H9 (cell line): ENCODE measurements around the gene KCNMA1. TPM values are rescaled to one million over a fixed set of nuclear protein-coding genes. Genes with fewer than 3 reads are reported as not detected.

ENCODE experiments used
- DNase-seq: peaks from one replicate; pipeline ENCODE4 v3.0.0-alpha.2; 2017
- H2AFZ ChIP-seq: one replicate; pipeline ENCODE4 v1.6.1; 2013; ENCODE audit warnings: mild to moderate bottlenecking, low read length, control low read depth, moderate library complexity
- H2AK5ac ChIP-seq: 2 replicates; pipeline ENCODE4 v1.6.1; 2013; ENCODE audit warnings: low read length, control low read depth, mixed read lengths; ENCODE audit not compliant: insufficient read length
- H2BK120ac ChIP-seq: one replicate; pipeline ENCODE4 v1.6.1; 2013; ENCODE audit warnings: low read depth, mild to moderate bottlenecking, low read length, control low read depth, inconsistent platforms; ENCODE audit not compliant: poor library complexity, severe bottlenecking
- H2BK12ac ChIP-seq: 2 replicates; pipeline ENCODE4 v1.6.1; 2013; ENCODE audit warnings: low read length, control low read depth, mixed read lengths, low read depth; ENCODE audit not compliant: insufficient read length
- H2BK15ac ChIP-seq: 2 replicates; pipeline ENCODE4 v1.6.1; 2013; ENCODE audit warnings: low read depth, low read length, control low read depth
- H2BK20ac ChIP-seq: one replicate; pipeline ENCODE4 v1.6.1; 2013; ENCODE audit warnings: low read depth, mild to moderate bottlenecking, low read length, control low read depth, inconsistent platforms; ENCODE audit not compliant: poor library complexity, severe bottlenecking
- H2BK5ac ChIP-seq: 2 replicates; pipeline ENCODE4 v1.6.1; 2013; ENCODE audit warnings: low read length, control low read depth, mixed read lengths; ENCODE audit not compliant: insufficient read length
- H3K14ac ChIP-seq: 2 replicates; pipeline ENCODE4 v1.6.1; 2013; ENCODE audit warnings: low read length, control low read depth; ENCODE audit not compliant: insufficient read depth
- H3K18ac ChIP-seq: 2 replicates; pipeline ENCODE4 v1.6.1; 2013; ENCODE audit warnings: low read depth, mild to moderate bottlenecking, mixed read lengths, low read length, control low read depth; ENCODE audit not compliant: insufficient read length
- H3K23ac ChIP-seq: 2 replicates; pipeline ENCODE4 v1.6.1; 2013; ENCODE audit warnings: low read length, control low read depth, mixed read lengths, low read depth; ENCODE audit not compliant: insufficient read length
- H3K23me2 ChIP-seq: 2 replicates; pipeline ENCODE4 v1.6.1; 2013; ENCODE audit warnings: low read depth, mild to moderate bottlenecking, mixed read lengths, low read length, control low read depth; ENCODE audit not compliant: insufficient read length, poor library complexity, severe bottlenecking
- H3K27ac ChIP-seq: 2 replicates; pipeline ENCODE4 v1.5.1; 2013; ENCODE audit warnings: low read length, control low read depth, mixed read lengths, low read depth; ENCODE audit not compliant: insufficient read length
- H3K27me3 ChIP-seq: 2 replicates; pipeline ENCODE4 v1.6.1; 2013; ENCODE audit warnings: low read length, control low read depth, inconsistent platforms; ENCODE audit not compliant: insufficient read depth
- H3K4ac ChIP-seq: 2 replicates; pipeline ENCODE4 v1.6.1; 2013; ENCODE audit warnings: low read depth, mild to moderate bottlenecking, control low read depth, inconsistent platforms, low read length, moderate library complexity
- H3K4me1 ChIP-seq: 2 replicates; pipeline ENCODE4 v1.6.1; 2013; ENCODE audit warnings: low read length, control low read depth, inconsistent platforms; ENCODE audit not compliant: insufficient read depth
- H3K4me2 ChIP-seq: 2 replicates; pipeline ENCODE4 v1.6.1; 2013; ENCODE audit warnings: low read length, control low read depth, mixed read lengths; ENCODE audit not compliant: insufficient read length, insufficient read depth
- H3K56ac ChIP-seq: 2 replicates; pipeline ENCODE4 v1.6.1; 2013; ENCODE audit warnings: low read depth, mild to moderate bottlenecking, mixed read lengths, low read length, control low read depth; ENCODE audit not compliant: insufficient read length
- H3K79me1 ChIP-seq: 2 replicates; pipeline ENCODE4 v1.6.1; 2013; ENCODE audit warnings: low read depth, mild to moderate bottlenecking, moderate library complexity, low read length, control low read depth, inconsistent platforms; ENCODE audit not compliant: insufficient read depth, poor library complexity, severe bottlenecking
- H3K79me2 ChIP-seq: 2 replicates; pipeline ENCODE4 v1.6.1; 2013; ENCODE audit warnings: low read length, control low read depth, inconsistent platforms; ENCODE audit not compliant: insufficient read depth
- H3K9ac ChIP-seq: 2 replicates; pipeline ENCODE4 v1.6.1; 2013; ENCODE audit warnings: low read length, control low read depth, mixed read lengths; ENCODE audit not compliant: insufficient read length; ENCODE audit errors: extremely low read depth
- H3K9me3 ChIP-seq: one replicate; pipeline ENCODE4 v1.6.1; 2013; ENCODE audit warnings: low read depth, low read length, inconsistent platforms; ENCODE audit not compliant: control insufficient read depth
- H3T11ph ChIP-seq: one replicate; pipeline ENCODE4 v1.6.1; 2013; ENCODE audit warnings: mild to moderate bottlenecking, low read length, control low read depth, inconsistent platforms
- H4K20me1 ChIP-seq: one replicate; pipeline ENCODE4 v1.6.1; 2013; ENCODE audit not compliant: control insufficient read depth, insufficient read length, insufficient read depth
- H4K5ac ChIP-seq: 2 replicates; pipeline ENCODE4 v1.6.1; 2013; ENCODE audit warnings: low read depth, mild to moderate bottlenecking, mixed read lengths, low read length, control low read depth; ENCODE audit not compliant: insufficient read length
- H4K8ac ChIP-seq: replicated peaks from 2 replicates; pipeline ENCODE4 v1.6.1; 2013; ENCODE audit warnings: low read length, control low read depth, mixed read lengths, low read depth; ENCODE audit not compliant: insufficient read length
- H4K91ac ChIP-seq: 2 replicates; pipeline ENCODE4 v1.6.1; 2013; ENCODE audit warnings: low read depth, mild to moderate bottlenecking, moderate library complexity, mixed read lengths, low read length, control low read depth; ENCODE audit not compliant: insufficient read length
- H3K27ac Mint-ChIP-seq, 3 experiments: 2 replicates in 2 of 3; 3 replicates in 1 of 3; pipeline ENCODE4 v1.8.0; 2020 to 2021; ENCODE audit warnings: mixed read lengths in 3 of 3, mild to moderate bottlenecking in 1 of 3, moderate library complexity in 1 of 3
- H3K27me3 Mint-ChIP-seq: 2 replicates; pipeline ENCODE4 v1.8.0; 2021; ENCODE audit warnings: low read depth, mild to moderate bottlenecking, moderate library complexity, mixed read lengths
- H3K36me3 Mint-ChIP-seq, 3 experiments: 2 replicates in 2 of 3; 3 replicates in 1 of 3; pipeline ENCODE4 v1.8.0; 2020 to 2021; ENCODE audit warnings: low read depth in 3 of 3, mixed read lengths in 3 of 3; ENCODE audit not compliant: insufficient read depth in 1 of 3
- H3K4me1 Mint-ChIP-seq, 2 experiments: 2 replicates each; pipeline ENCODE4 v1.8.0; 2020; ENCODE audit warnings: mixed read lengths in 2 of 2
- H3K4me3 Mint-ChIP-seq, 2 experiments: 2 replicates in 1 of 2; 3 replicates in 1 of 2; pipeline ENCODE4 v1.8.0; 2020 to 2021; ENCODE audit warnings: mild to moderate bottlenecking in 2 of 2, mixed read lengths in 2 of 2, moderate library complexity in 1 of 2
- H3K9me3 Mint-ChIP-seq, 2 experiments: 2 replicates in 1 of 2; 3 replicates in 1 of 2; pipeline ENCODE4 v1.8.0; 2020; ENCODE audit warnings: mild to moderate bottlenecking in 2 of 2, mixed read lengths in 2 of 2, moderate library complexity in 1 of 2
- WGBS: extraction: QIAGEN DNeasy Blood & Tissue Kit; methylation state at CpG from one replicate; pipeline ENCODE4 v1.1.7; 2013; ENCODE audit warnings: missing lambda C conversion rate, low lambda C conversion rate, mixed read lengths; ENCODE audit not compliant: insufficient read length; ENCODE audit errors: extremely low coverage; 5-methylcytosine and 5-hydroxymethylcytosine counted together
- total RNA-seq: library from RNA; stranded (reverse); gene quantifications from 2 replicates; pipeline ENCODE4 v1.2.1, GENCODE V29; 2021
- TF ChIP-seq, protein P1 (sequence below): fragments of 200-600 bp; sonication (generic); conservative IDR thresholded peaks from 3 replicates; pipeline ENCODE4 v1.8.0; 2021; ENCODE audit warnings: antibody characterized with exemption, mild to moderate bottlenecking

The KCNMA1 gene
- total RNA-seq, 1 experiment from 2014 or later = 2.0 TPM

DNA sequence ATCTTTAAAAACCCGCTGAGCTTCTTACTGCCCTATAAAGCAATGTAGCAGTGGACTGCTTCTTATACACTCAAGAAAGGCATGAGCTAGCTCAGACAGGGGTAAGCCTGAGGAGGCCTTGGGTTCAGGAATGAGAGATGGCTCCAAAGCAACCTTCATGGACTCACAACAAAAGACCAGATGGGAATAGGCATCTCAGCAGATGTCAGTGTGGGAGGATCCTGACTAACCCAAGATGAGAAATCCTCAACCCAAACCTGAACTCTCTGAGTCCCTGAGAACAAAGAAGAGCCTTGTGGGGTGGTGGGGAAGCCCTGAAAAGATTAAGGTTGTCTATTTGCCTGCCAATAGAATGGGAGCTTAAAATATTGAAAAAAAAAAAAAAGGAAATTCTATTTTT is 807.4 kb downstream of the KCNMA1 start:
- no peaks in the 10 kb centered on the region for H3K36me3 Mint-ChIP-seq
- no peak overlapping the region for H3K4me3 Mint-ChIP-seq
- H3K27ac Mint-ChIP-seq = no peak overlapping the region
- no peaks in the 10 kb centered on the region for H3K23me2 ChIP-seq
- TF ChIP-seq, protein P1, sequence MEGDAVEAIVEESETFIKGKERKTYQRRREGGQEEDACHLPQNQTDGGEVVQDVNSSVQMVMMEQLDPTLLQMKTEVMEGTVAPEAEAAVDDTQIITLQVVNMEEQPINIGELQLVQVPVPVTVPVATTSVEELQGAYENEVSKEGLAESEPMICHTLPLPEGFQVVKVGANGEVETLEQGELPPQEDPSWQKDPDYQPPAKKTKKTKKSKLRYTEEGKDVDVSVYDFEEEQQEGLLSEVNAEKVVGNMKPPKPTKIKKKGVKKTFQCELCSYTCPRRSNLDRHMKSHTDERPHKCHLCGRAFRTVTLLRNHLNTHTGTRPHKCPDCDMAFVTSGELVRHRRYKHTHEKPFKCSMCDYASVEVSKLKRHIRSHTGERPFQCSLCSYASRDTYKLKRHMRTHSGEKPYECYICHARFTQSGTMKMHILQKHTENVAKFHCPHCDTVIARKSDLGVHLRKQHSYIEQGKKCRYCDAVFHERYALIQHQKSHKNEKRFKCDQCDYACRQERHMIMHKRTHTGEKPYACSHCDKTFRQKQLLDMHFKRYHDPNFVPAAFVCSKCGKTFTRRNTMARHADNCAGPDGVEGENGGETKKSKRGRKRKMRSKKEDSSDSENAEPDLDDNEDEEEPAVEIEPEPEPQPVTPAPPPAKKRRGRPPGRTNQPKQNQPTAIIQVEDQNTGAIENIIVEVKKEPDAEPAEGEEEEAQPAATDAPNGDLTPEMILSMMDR = no peak
- no peak overlapping the region for H3K4ac ChIP-seq
- DNase-seq = no peak
- no peaks in the 10 kb centered on the region for H3K9me3 ChIP-seq
- H3K27me3 ChIP-seq = no peaks in the 10 kb centered on the region
- H3K27ac ChIP-seq = no peak overlapping the region
- no peak overlapping the region for H3K14ac ChIP-seq
- no peak overlapping the region for H2BK120ac ChIP-seq
- H3K18ac ChIP-seq = no peak overlapping the region
- H3T11ph ChIP-seq = no peak overlapping the region
- no peak overlapping the region for H4K91ac ChIP-seq
- no peak overlapping the region for H3K9ac ChIP-seq
- no peaks in the 10 kb centered on the region; the same call in 1 of the 2 replicates for H3K4me1 ChIP-seq
- H2BK12ac ChIP-seq = no peak overlapping the region
- no peaks in the 10 kb centered on the region for H3K27me3 Mint-ChIP-seq
- H3K4me2 ChIP-seq = no peak overlapping the region
- no peak overlapping the region for H2BK15ac ChIP-seq
- H4K20me1 ChIP-seq = no peaks in the 10 kb centered on the region
- H4K8ac ChIP-seq = no peak overlapping the region
- WGBS = no CpG with 5 or more reads among the region's 1 CpG
- no peak overlapping the region for H2AFZ ChIP-seq
- H2BK5ac ChIP-seq = no peak overlapping the region
- H3K23ac ChIP-seq = no peak overlapping the region
- H2BK20ac ChIP-seq = no peak overlapping the region
- H3K56ac ChIP-seq = no peak overlapping the region
- no peak overlapping the region for H2AK5ac ChIP-seq
- no peaks in the 10 kb centered on the region; a peak in 2 of 5 replicates for H3K9me3 Mint-ChIP-seq
- H3K79me2 ChIP-seq = no peaks in the 10 kb centered on the region
- H3K4me1 Mint-ChIP-seq = peaks cover 5 to 6% of the 10 kb centered on the region in 2 experiments
- H4K5ac ChIP-seq = no peak overlapping the region
- H3K79me1 ChIP-seq = no peaks in the 10 kb centered on the region
